Activated CD8-positive, alpha-beta T cell treated with anti-CD3 and anti-CD28 coated beads for 36 hours (primary cell): ENCODE data around the gene PM20D2. TPM values are rescaled to one million over a fixed set of nuclear protein-coding genes. Genes with fewer than 3 reads are reported as not detected.

Experiments used
- ATAC-seq: fragments of 200-7000 bp; cut with Tn5 transposase; one replicate; pipeline ENCODE4 v1.10.0; 2021; ENCODE audit warnings: mild to moderate bottlenecking, moderate library complexity
- CTCF ChIA-PET: fragments of 350-600 bp; sonication (Branson Sonifier 250); formaldehyde crosslinking; loops from one replicate; lab custom pipeline; 2021; ENCODE audit warnings: antibody characterized with exemption; lab: Charles Lee
- POLR2A ChIA-PET: fragments of 350-600 bp; sonication (Branson Sonifier 250); formaldehyde crosslinking; loops from one replicate; lab custom pipeline; 2021; ENCODE audit warnings: antibody characterized with exemption; lab: Charles Lee
- DNase-seq: peaks from one replicate; pipeline ENCODE4 v3.0.0-alpha.2; 2020
- H3K27ac Mint-ChIP-seq: one replicate; pipeline ENCODE4 v1.8.0; 2021; ENCODE audit warnings: mild to moderate bottlenecking, mixed read lengths
- H3K27me3 Mint-ChIP-seq: one replicate; pipeline ENCODE4 v1.8.0; 2021; ENCODE audit warnings: mixed read lengths
- H3K36me3 Mint-ChIP-seq: one replicate; pipeline ENCODE4 v1.8.0; 2021; ENCODE audit warnings: low read depth, mixed read lengths
- H3K4me1 Mint-ChIP-seq: one replicate; pipeline ENCODE4 v1.8.0; 2021; ENCODE audit warnings: low read depth, mixed read lengths
- H3K4me3 Mint-ChIP-seq: one replicate; pipeline ENCODE4 v1.8.0; 2021; ENCODE audit warnings: mild to moderate bottlenecking, moderate library complexity, mixed read lengths
- H3K9me3 Mint-ChIP-seq: one replicate; pipeline ENCODE4 v1.8.0; 2021; ENCODE audit warnings: mixed read lengths
- intact Hi-C: fragments of 100-400 bp; cut with micrococcal nuclease; formaldehyde crosslinking; loops from one replicate; pipeline ENCODE4 v1.10.0; 2022
- total RNA-seq, 2 experiments: library from RNA; stranded (reverse); gene quantifications; one replicate each; pipeline ENCODE4 v1.2.3, GENCODE V29; 2021
- TF ChIP-seq, protein P1 (sequence below): fragments of 200-600 bp; IDR thresholded peaks from one replicate; pipeline ENCODE4 v1.8.0; 2022; ENCODE audit warnings: antibody characterized with exemption, mild to moderate bottlenecking

Gene PM20D2
- total RNA-seq, 2 experiments from 2014 or later: 25.4 to 26.0 TPM

DNA sequence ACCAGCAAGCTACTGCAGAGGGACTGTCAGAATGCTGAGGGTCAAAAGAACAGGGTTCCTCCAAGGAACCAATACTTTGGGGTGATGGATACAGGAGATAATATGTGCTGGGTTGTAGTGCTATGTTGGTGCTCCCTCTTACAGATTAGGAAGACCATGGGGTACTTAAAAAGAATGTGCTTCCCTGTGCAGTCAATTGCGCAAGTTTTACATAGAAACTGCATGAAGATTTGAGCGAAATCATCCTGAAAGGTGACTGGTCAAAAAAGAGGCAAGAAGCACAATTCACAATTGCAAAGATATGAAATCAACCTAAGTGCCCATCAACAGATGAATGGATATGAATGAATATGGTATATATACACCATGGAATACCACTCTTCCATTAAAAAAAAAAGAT, 37.4 kb downstream of the PM20D2 start:
- DNase-seq (no peak), ATAC-seq (no peak)
- Mint-ChIP-seq H3K36me3 (no peaks in the 10 kb centered on the region), H3K27me3 (peaks cover 5% of the 10 kb centered on the region), H3K27ac (no peak overlapping the region), H3K9me3 (no peaks in the 10 kb centered on the region), H3K4me3 (no peak overlapping the region), H3K4me1 (no peaks in the 10 kb centered on the region)
- POLR2A ChIA-PET: interaction anchor here (1.0 kb wide), 1 partner anchor 50 kb away, joined by 4 read pairs; no protein-coding TSS in a partner anchor
- CTCF ChIA-PET: no interaction called here
- intact Hi-C loops: no loop called here
- TF ChIP-seq, protein P1, sequence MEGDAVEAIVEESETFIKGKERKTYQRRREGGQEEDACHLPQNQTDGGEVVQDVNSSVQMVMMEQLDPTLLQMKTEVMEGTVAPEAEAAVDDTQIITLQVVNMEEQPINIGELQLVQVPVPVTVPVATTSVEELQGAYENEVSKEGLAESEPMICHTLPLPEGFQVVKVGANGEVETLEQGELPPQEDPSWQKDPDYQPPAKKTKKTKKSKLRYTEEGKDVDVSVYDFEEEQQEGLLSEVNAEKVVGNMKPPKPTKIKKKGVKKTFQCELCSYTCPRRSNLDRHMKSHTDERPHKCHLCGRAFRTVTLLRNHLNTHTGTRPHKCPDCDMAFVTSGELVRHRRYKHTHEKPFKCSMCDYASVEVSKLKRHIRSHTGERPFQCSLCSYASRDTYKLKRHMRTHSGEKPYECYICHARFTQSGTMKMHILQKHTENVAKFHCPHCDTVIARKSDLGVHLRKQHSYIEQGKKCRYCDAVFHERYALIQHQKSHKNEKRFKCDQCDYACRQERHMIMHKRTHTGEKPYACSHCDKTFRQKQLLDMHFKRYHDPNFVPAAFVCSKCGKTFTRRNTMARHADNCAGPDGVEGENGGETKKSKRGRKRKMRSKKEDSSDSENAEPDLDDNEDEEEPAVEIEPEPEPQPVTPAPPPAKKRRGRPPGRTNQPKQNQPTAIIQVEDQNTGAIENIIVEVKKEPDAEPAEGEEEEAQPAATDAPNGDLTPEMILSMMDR: no peak

DNA sequence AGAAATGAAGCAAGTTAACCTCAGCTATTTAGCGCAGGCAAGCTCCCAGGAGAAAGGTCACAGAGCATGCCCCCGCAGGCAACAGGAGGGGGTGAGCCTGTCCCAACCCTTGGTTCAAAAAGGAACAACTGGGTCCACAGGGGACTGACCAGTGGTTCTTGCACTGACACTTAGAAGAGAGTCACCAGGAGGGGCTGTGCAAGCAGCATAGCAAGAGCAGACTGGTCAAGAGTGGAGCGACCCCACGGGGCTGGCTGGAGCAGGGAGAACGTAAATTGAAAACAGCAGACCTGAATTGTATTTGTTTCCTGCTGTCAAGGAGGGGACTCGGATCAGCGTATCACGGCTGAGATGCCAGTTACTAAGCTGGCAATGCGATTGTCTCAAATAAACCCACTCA, 38.5 kb downstream of the PM20D2 start:
- no peak overlapping the region for H3K4me3 Mint-ChIP-seq
- ChIA-PET CTCF (interaction anchor here (0.7 kb wide), 1 partner anchor 58 kb away, joined by 3 read pairs; no protein-coding TSS in a partner anchor), POLR2A (interaction anchor here (1.0 kb wide), 1 partner anchor 52 kb away, joined by 4 read pairs; no protein-coding TSS in a partner anchor)
- DNase-seq (no peak), ATAC-seq (no peak)
- H3K27ac Mint-ChIP-seq: no peak overlapping the region
- TF ChIP-seq, protein P1: no peak
- peaks cover 5% of the 10 kb centered on the region for H3K27me3 Mint-ChIP-seq
- no peaks in the 10 kb centered on the region for H3K4me1 Mint-ChIP-seq
- H3K9me3 Mint-ChIP-seq: no peaks in the 10 kb centered on the region
- intact Hi-C loops: no loop called here
- H3K36me3 Mint-ChIP-seq: no peaks in the 10 kb centered on the region

- POLR2A ChIA-PET: no interaction called here
- Mint-ChIP-seq H3K4me1 (no peaks in the 10 kb centered on the region), H3K27ac (no peak overlapping the region), H3K36me3 (no peaks in the 10 kb centered on the region), H3K9me3 (no peaks in the 10 kb centered on the region), H3K4me3 (no peak overlapping the region), H3K27me3 (peaks cover 4% of the 10 kb centered on the region)
- DNase-seq (no peak), ATAC-seq (no peak)
- intact Hi-C loops: no loop called here
- CTCF ChIA-PET: no interaction called here
- TF ChIP-seq, protein P1: no peak
Observed at GRCh38 chr6:89186762-89187161, 40.9 kb downstream of the PM20D2 start.

GRCh38 chr6:89187504-89187903, 41.6 kb downstream of the PM20D2 start:
- Mint-ChIP-seq H3K4me3 (no peak overlapping the region), H3K4me1 (no peaks in the 10 kb centered on the region), H3K36me3 (no peaks in the 10 kb centered on the region), H3K27me3 (peaks cover 3% of the 10 kb centered on the region), H3K9me3 (no peaks in the 10 kb centered on the region), H3K27ac (no peak overlapping the region)
- TF ChIP-seq, protein P1: no peak
- ATAC-seq (no peak), DNase-seq (no peak)
- intact Hi-C loops: no loop called here
- POLR2A ChIA-PET: no interaction called here
- CTCF ChIA-PET: no interaction called here

- POLR2A ChIA-PET: no interaction called here
- no peak for ATAC-seq
- DNase-seq: no peak
- intact Hi-C loops: no loop called here
- CTCF ChIA-PET: interaction anchor here (1.3 to 1.5 kb wide), 2 partner anchors 178 to 208 kb away, joined by 4 read pairs; no protein-coding TSS in a partner anchor
- Mint-ChIP-seq H3K36me3 (peaks cover 4% of the 10 kb centered on the region), H3K27ac (no peak overlapping the region), H3K4me3 (no peak overlapping the region), H3K27me3 (peaks cover 4% of the 10 kb centered on the region), H3K4me1 (no peaks in the 10 kb centered on the region), H3K9me3 (peaks cover 15% of the 10 kb centered on the region)
- TF ChIP-seq, protein P1: no peak
Observed at GRCh38 chr6:89190741-89191140, 44.9 kb downstream of the PM20D2 start.
